Right hindlimb (tissue), 1 donor: ENCODE measurements around the gene RFX5.
"Not testable (repeated sequence)": the region's sequence is repeated elsewhere in the genome, so short reads cannot be mapped to it uniquely, and the experiment has no call there.

Source experiments
- DNase-seq: peaks from one replicate; pipeline ENCODE4 v3.0.0-alpha.2; 2018

Gene RFX5

DNA sequence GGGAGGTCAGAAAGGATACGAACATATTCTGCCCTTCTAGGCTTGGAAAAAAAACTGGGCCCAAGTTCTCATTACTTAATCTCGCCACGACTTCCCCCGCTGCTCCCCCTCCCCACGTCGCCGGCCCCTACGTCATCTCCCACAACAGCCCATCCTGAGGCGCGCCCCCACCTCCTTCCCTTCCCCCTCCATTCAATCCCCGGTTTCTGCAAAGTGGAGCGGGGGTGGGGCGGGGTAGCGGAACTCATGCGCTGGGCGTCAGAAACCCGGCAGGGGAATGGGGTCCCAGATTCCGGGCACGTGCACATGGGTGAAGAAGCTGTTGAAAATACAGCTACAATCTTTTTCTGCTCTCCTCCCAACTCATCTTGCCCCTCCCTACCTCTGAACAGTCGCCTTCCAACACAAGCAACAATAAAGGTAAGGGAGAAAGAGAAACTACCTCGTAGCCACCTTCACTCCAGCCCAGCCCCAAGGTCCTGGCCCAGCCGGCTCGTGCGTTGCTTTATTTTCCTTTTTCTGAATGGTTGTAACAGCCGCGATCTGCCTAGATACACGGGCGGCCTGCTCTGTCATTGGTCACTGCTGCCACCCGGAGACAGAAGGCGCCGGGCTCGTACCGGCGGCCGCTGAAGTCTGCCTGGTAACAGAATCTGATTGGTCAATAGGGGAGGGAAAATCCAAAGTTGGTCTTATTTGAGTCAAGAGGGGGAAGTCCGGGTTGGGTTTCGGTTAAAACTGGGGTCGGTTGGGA is at the start of gene RFX5:
TSS of gene RFX5 (minus strand) at position 484 of the 754 bp plus-strand sequence. CDS start 932 bp downstream, outside the sequence.
- DNase-seq = peak; percentile 97

DNA sequence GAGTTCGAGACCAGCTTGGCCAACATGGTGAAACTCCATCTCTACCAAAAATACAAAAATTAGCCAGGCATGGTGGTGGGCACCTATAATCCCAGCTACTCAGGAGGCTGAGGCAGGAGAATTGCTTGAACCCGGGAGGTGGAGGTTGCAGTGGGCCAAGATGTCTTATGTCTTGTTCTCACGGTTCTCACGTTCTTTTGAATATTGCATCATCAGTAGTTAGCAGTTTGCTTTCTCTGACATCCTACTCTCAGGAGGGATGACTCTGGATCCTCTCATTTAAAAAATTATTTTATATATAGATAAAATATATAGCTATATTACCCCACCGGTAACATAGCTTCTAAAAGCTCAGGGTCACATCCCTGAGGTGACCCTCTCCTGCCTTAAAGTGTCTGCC is 49.2 kb upstream of the RFX5 start:
- DNase-seq = not testable (repeated sequence)

DNA sequence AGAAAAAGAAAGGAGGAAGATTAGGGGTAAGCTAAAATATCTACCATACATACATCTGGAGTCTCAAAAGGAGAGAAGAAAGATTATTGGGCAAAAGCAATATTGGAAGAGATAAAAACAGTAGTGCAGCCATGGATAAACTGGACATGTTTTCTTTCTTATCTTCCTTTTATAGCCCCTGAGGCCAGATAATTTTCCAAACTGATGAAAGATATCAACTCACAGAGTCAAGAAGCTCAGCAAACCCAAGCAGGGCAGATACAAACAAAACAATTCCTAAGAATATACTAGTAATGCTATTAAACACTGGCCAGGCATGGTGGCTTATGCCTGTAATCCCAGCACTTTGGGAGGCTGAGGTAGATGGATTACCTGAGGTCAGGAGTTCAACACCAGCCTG is 46.5 kb upstream of the RFX5 start:
- DNase-seq = no peak

DNA sequence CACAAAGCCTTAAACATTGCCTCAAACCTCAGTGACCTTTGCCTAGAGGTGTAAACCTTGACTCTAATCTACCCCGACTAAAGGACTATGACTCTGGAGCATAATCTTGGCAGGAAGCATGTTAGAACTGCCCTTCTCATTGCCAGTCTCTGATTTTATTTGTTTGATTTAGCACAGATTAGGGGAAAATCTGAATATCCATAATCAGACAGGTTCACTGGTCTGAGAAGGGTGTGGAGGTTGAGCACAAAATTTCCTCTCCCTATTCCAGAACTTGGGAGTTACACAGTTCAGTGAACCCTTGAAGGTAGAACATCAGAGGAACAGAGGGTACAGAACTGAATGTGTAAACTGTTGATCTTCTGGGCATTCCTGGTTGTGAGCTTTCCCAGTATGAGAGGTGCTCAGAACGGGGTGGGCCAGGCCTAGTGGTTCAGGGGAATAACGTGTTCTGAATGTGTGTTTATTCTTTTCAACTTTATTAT is 44.1 kb upstream of the RFX5 start:
- DNase-seq = no peak

DNA sequence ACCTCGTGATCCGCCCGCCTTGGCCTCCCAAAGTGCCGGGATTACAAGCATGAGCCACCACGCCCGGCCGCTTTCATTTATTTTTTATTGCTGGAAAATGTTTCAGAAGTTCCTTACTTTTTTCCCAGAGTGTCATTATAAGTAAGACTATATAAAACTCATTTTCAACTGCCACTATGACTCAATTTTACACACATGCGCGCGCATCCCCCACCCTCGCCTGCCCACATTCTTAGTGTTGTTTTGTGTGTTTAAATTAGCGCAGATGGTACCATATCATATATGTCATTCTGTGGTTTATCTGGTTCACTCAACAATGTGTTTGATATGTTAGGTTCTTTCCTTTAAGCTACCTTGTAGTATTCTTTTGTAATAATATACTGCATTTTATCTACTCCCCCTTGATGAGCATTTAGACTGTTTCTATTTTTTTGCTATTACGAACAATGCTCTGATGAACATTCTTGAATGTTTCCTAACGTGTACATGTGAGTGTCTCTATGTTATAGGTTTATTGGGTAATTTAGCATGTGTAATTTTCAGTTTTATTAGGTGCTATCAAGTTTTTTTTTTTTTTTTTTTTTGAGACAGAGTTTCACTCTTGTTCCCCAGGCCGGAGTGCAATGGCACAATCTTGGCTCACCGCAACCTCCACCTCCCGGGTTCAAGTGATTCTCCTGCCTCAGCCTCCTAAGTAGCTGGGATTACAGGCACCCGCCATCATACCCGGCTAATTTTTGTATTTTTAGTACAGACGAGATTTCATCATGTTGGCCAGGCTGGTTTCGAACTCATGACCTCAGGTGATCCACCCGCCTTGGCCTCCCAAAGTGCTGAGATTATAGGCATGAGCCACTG is 43.4 kb upstream of the RFX5 start:
- DNase-seq = not testable (repeated sequence)

DNA sequence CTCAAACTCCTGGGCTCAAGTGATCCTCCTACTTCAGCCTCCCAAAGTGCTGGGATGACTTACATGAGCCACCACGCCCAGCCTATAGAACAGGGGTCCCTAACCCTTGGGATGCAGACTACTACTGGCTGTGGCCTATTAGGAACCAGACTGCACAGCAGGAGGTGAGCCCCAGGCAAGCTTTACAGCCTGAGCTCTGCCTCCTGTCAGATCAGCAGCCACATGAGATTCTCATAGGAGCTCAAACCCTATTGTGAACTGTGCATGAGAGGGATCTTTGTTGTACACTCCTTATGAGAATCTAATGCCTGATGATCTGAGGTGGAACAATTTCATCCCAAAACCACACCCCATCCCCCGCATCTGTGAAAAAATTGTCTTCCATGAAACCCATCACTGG is 39.0 kb upstream of the RFX5 start:
- no peak for DNase-seq

DNA sequence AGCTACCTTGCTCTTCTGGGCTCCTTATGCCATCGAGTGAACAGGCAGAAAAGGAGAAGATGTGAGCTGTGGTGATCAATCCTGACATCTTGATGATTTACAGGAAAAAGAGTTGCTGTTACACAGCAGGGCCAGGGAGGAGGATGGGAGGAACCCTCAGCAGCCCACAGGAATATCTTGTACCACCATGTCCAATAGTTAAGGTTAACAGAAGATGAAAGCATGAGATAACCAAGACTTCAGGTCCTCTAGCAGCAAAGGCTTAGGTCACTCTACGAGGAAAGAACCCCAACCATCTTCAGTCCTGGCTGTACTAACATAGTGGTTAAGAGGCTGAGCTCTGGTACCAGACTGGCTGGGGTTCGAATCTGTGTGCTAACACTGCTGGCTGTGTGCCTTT is 37.5 kb upstream of the RFX5 start:
- DNase-seq = no peak

DNA sequence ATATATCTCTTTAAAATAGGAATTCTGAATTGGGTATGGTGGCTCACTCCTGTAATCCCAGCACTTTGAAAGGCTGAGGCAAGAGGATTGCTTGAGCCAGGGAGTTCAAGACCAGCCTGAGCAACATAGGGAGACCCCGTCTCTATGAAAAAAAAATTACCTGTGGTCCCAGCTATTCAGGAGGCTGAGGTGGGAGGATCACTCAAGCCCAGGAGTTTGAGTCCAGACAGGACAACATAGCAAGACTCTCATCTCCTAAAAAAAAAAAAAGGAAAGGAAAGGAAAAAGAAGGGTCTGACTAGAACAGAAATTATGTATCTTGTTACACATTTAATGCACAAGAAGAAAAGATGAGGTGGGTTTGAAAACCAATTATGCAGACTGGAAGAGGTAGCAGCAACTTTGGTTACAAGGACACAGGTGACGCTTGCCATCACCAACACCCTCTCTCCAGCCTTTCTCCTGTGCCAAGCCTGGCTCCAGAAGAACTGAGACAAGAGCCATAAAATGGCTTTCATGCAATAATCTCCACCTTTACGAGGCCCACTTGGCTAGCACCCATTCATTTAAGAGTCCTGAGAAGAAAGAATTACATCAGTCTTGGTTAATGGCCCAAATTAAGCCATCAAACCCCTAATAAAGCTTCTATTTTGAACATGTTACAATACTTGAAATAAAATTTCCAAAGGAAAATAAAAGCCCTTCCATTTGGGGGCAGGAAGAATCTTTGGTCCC is 30.3 kb upstream of the RFX5 start:
- no peak for DNase-seq

DNA sequence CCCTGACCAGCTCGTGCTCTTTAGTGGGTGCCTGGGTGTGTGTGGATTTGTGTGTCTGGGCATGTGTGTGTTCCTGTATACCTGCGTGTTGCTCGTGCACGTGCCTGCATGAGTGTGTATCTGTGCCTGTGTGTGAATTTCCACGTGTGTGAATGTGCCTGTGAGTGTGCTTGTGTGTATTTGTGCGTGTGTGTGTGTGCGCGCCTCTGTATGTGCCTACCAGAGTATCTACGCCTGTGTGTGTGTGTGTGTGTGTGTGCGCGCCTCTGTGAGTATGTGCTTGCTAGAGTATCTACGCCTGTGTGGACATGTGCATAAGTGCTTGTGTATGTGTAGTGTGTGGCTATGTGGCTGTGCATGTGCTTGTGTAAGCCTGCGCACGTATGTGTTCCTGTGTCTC is 26.1 kb upstream of the RFX5 start:
- DNase-seq = no peak

DNA sequence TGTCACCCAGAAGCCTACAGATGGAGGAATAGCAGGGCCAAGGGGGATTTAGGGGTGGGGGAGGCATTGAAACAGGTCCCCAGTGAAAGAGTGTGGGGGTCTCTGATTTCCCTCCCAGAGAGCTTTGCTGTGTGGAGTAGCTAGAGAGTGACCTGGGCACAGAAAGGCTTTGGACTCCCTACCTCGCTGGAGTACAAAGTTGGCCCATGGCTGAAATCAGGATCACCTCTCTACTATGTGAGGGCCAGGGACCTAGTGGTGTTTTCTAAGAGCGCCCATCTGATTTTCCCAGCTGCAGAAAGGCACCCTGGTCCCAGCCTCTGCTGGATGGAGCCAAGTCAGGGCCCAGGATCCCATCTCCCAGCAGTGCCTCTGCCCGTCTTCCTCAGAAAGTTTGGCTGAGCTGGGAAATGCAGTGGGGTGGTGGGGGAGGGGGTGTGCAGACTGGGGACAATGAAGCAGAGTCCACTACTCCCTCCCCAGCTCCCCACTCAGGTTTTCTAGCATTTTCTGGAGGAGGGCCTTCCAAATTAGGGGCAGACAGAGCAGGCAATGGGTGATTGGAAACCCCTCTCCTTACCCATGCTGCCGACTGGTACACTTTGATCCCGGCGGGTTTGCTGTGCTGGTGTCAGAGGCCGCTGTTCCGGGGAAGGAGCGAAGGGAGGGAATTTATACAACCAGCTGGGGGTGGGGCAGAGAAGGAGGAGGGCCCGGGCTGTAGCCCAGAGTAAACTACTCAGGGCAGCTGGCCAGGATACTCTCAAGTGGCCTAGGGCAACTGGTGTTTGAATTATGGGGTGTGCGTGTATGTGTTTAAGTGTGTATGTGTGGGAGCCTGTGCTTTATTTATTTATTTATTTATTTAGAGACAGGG is 25.2 kb upstream of the RFX5 start, which contains the start of gene SELENBP1:
TSS of gene SELENBP1 (minus strand) at position 648 of the 877 bp plus-strand sequence. CDS start at position 584, 64 bp downstream.
- DNase-seq = peak; percentile 81

DNA sequence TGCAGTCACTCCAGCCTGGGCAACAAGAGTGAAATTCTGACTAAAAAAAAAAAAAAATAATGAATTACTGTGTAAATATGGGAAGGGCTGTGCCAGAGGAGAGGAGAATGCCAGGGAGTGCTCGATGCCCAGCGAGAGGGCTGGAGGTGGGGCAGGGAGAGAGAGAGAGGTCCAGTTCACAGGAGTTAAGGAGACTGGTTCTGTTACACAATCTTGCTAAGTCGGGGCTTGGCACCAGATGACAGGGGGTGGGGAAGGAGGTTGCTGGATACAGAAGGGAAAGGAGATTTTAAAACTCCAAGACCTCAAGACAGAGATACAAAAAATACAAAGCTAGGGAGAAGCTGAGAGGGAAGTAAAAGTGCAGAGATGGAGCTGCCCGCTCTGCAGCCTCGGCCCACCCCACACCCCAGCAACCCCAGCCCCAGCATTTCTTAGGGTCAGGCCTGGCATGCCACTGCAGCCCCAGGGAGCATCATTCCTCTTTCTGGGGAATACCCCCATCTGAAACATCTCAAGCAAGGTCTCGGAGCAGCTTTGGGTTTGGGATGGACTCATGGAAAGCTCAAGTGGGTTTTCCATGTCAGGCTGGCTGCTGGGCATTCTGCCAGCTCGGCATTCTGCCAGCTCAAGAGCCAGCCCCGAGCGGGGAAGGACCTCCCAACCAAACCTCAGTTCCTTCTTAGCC is 24.5 kb upstream of the RFX5 start:
- peak; percentile 80 for DNase-seq

DNA sequence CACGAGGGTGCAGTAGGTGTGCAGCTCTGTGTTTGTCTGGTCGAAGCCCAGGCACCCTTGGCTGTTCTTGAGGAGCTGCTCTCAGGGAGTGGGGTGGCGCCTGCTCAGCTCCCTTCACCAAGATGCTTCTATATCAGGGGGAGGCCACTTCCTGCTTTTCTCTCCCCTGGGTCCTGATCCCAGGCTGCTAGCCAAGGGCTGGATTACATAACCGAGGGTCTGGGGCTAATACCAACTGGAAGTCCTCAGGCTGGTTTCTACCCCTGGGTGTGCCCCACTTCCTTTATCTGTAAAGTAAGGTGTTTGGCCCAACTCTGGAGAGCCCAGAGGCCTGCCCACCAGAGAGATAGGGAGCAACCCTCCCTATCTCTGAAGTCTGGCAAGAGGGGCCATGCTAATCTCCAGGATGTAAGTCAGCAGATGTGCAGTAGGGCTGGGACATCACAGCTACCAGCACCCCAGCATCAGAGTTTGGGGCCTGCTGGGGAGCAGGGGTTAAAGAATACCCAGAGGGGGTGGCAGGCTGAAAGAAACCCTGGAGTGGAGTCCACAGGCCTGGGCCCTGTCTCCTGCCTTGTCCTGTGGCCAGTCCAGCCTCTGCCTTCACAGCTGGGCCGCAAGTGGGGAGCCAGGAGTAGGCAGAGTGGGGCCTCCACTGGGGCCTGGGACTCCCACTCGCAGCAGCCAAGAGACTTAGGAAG is 23.3 kb upstream of the RFX5 start:
- DNase-seq = no peak

DNA sequence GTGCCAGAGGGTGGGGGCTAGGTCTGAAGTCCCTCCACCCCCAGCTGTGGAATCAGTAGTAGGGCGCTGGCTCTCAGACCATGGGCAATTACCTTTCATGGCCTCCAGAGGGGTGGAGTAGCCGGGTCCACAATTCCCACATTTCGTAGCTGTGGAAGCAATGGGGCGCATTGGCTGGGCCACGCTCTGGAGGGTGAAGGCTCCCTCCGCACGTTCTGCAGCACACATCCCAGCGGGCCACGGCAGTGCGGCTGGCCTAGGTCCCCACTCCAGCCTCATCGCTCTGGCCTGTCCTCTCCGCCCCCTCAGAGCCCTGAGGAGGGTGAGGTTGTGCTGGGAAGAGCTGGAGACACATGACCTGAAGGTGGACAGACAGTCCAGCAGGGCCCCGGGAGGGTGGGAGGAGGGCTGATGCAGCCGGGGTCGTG is 22.6 kb upstream of the RFX5 start:
- no peak for DNase-seq

DNA sequence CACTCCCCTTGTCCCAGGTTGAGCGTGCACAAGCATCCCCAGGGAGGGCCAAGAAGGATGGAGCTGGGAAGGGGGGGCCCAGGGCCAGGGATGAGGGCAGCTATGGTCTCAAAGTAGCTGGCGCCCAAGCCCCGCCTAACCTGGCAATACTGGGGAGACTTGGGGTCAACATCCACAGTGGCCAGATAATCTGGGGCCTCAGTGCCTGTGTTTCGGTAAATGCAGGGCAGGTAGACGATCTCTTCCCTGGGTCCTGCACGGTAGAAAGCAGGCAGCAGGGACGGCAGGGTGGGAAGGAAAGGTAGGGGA is 22.2 kb upstream of the RFX5 start:
- DNase-seq = no peak

DNA sequence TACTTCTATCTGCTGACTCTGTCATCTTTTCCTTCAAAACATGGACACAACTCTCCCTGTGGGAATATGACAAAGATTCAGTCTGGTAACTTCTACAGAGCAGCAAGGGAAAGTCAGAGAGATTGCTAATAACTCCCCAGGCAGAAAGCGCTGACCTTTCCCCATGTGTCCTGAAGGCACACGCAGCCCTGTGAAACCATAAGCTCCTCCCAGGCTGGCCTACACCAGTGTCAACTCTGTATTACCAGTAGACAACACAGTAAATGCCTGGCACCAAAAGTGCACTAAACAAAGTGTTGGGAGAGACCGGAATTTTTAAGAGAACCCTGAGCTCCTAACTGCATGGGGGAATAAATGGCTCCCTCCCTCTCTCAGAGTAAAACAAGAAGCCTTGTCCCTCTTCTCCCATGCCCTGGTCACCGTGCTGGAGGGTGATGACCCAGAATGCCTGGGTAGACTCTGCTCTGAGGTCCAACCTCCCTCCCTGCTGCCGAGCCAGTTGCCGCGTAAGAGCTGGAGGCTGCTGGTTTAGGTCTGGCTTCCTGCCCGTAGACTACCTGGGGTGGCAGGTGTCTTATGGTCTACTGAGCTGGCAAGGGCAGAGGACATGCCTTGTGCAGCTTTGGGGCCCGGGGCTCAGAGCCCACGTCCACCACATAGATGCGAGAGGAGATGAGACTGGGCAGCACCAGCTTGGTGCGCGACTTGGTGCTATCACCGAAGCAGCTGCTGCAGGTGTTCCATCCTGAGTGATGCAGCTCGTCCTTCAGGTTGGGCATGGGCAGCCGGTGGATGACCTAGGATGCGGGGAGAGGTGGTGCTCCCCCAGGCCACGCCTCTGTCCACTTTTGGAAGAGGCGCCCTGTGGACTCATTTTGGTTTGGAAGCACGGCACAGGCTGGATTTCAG is 21.6 kb upstream of the RFX5 start:
- DNase-seq = no peak

DNA sequence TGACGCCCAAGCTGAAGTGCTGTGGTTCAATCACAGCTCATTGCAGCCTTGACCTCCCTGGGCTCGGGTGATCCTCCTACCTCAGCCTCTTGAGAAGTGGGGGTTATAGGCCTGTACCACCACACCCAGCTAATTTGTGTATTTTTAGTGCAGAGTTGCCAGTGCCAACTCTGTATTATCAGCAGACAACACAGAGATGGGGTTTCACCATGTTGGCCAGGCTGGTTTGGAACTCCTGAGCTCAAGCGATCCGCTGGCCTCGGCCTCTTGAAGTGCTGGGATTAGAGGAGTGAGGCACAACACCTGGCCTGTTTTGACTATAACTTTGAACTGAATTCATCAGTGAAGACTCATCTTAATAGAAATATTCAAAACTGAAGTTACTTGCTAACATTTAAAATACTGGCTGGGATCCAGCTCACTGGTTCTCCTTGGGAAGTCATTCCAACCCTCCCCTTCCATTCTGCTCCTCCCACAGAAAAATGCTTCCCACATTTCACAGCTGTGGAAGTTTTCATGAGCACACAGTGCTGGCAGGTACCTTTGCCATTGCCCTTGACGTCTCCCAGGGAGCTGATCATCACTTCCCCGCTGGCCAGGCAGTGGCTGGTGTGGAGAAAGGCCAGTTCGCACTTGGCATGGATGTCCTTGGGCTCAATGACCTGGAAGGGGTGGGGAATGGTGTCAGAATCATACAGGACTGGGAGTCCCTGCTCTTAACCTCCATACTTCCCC is 20.8 kb upstream of the RFX5 start:
- no peak for DNase-seq

DNA sequence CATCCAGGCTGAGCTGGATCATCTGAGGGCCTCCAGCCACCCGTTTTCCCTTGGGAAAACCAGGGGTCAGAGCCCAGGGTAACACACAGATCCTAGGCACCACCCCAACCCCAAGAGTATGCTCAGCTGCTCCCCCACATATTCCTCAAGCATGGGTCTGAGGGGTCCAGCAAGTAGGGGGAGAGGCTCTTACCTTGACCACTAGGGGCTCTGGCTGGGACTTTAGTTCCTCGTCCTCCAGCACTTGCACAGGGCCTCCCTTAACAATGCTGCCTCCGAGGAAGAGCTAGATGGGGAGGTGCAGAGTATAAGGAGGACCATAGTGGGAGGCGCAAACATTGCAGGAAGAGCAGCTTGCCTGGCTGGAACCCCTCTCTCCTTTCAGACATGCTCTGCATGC is 17.9 kb upstream of the RFX5 start:
- DNase-seq = no peak

DNA sequence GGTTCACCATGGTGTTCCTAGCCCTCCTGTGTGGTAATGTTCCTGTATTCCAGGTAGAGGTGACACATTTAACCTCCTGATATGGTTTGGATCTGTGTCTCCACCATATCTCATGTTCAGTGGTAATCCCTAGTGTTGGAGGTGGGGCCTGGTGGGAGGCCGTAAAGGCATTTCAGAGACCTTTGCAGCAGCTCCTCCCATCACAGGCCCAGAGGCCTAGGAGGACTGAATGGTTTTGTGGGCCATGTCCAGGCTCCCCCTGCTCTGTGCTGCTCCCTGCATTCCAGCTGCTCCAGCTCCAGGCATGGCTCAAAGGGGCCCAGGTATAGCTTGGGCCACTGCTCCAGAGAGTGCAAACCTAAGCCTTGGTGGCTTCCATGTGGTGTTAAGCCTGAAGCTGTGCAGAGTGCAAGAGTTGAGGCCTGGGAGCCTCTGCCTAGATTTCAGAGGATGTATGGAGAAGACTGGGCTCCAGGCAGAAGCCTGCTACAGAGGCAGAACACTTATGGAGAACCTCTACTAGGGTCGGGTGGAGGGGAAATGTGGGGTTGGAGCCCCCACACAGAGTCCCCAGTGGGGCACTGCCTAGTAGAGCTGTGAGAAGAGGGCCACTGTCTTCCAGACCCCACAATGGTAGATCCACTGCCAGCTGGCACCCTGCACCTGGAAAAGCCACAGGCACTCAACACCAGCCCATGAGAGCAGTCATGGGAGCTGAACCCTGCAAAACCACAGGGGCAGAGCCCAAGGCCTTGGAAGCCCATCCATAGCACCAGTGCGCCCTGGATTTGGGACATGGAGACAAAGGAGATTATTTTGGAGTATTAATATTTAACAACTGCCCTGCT is 15.5 kb upstream of the RFX5 start:
- DNase-seq = no peak
